HCT116 (cell line): ENCODE data around the gene CCDC24.

Source experiments
- ATF3 ChIP-seq: IDR thresholded peaks from 2 replicates; pipeline ENCODE4 v1.6.1; 2012
- CEBPB ChIP-seq: IDR thresholded peaks from 2 replicates; pipeline ENCODE4 v1.6.1; 2012; ENCODE audit warnings: low read depth
- CTCF ChIP-seq, 3 experiments: fragments of 200-600 bp in 1 of 3; sonication (generic) in 1 of 3; IDR thresholded peaks in 2 of 3; conservative IDR thresholded peaks in 1 of 3; 2 replicates each; pipeline ENCODE4 v1.5.1; 2012 to 2017; ENCODE audit warnings: low read depth in 2 of 3, low read length in 2 of 3, antibody characterized with exemption in 1 of 3, borderline replicate concordance in 1 of 3, control low read depth in 1 of 3, mild to moderate bottlenecking in 1 of 3, mixed read lengths in 1 of 3, mixed run types in 1 of 3, moderate library complexity in 1 of 3; ENCODE audit not compliant: insufficient read depth in 1 of 3
- EZH2 ChIP-seq: fragments of 200-600 bp; sonication (generic); IDR thresholded peaks from 2 replicates; pipeline ENCODE4 v1.6.1; 2017; ENCODE audit warnings: antibody characterized with exemption, mixed run types
- EZH2phosphoT487 ChIP-seq: fragments of 200-600 bp; IDR thresholded peaks from 2 replicates; pipeline ENCODE4 v1.6.1; 2018; ENCODE audit warnings: antibody characterized with exemption, borderline replicate concordance
- MAX ChIP-seq: IDR thresholded peaks from 2 replicates; pipeline ENCODE4 v1.6.1; 2012
- POLR2A ChIP-seq: IDR thresholded peaks from 2 replicates; pipeline ENCODE4 v1.7.0; 2011; ENCODE audit warnings: borderline replicate concordance; ENCODE audit not compliant: insufficient read depth, insufficient read length; ENCODE audit errors: extremely low read depth
- POLR2AphosphoS5 ChIP-seq: IDR thresholded peaks from 2 replicates; pipeline ENCODE4 v1.6.1; 2011; ENCODE audit warnings: mild to moderate bottlenecking, low read depth, low read length, moderate library complexity
- TCF7L2 ChIP-seq: IDR thresholded peaks from 2 replicates; pipeline ENCODE4 v1.7.0; 2011; ENCODE audit warnings: borderline replicate concordance, inconsistent platforms; ENCODE audit not compliant: insufficient read depth, insufficient read length; ENCODE audit errors: extremely low read depth
- ZFX ChIP-seq: fragments of 450-650 bp; IDR thresholded peaks from 2 replicates; pipeline ENCODE4 v1.6.1; 2017

GRCh38 chr1:43981636-43982035, 9.8 kb upstream of the CCDC24 start:
- TF ChIP-seq POLR2A = no peak
- TF ChIP-seq EZH2phosphoT487 = no peak
- TF ChIP-seq CTCF (IDR thresholded peaks at IDR 0.05 in 2 of 3, conservative IDR thresholded peaks at IDR 0.05 in 1 of 3; ENCODE audit: borderline replicate concordance in 1 of 3, insufficient read depth in 1 of 3, low read depth in 2 of 3, low read length in 2 of 3) = no peak
- no peak for TF ChIP-seq CEBPB
- TF ChIP-seq EZH2 = no peak
- TF ChIP-seq MAX = no peak
- TF ChIP-seq TCF7L2 = no peak
- TF ChIP-seq ATF3 = no peak
- no peak for TF ChIP-seq ZFX
- TF ChIP-seq POLR2AphosphoS5 = no peak
